Cardiac muscle cell (in vitro differentiated cells and primary cell): Measurements from ENCODE around the gene C20orf144. TPM values are rescaled to one million over a fixed set of nuclear protein-coding genes. Genes with fewer than 3 reads are reported as not detected.
"Not testable (repeated sequence)": the region's sequence is repeated elsewhere in the genome, so short reads cannot be mapped to it uniquely, and the experiment has no call there.

Source experiments
- DNase-seq, 2 donors: peaks; one replicate each; pipeline versions ENCODE4 v3.0.0 to v3.0.0-alpha.2; 2010 to 2017; ENCODE audit warnings: low read depth in 1 of 2, low spot score in 1 of 2
- H3K27ac ChIP-seq: fragments of 200-600 bp; sonication (generic); 2 replicates; pipeline ENCODE4 v1.5.1; 2016
- H3K27me3 ChIP-seq: fragments of 200-600 bp; sonication (generic); 2 replicates; pipeline ENCODE4 v1.6.0; 2016; ENCODE audit warnings: control low read depth
- H3K36me3 ChIP-seq: fragments of 200-600 bp; sonication (generic); 2 replicates; pipeline ENCODE4 v1.5.1; 2016; ENCODE audit warnings: control low read depth
- H3K4me1 ChIP-seq: fragments of 200-600 bp; sonication (generic); 2 replicates; pipeline ENCODE4 v1.8.1; 2017; ENCODE audit warnings: low read depth, mild to moderate bottlenecking, mixed run types
- H3K4me3 ChIP-seq: fragments of 200-600 bp; sonication (generic); 2 replicates; pipeline ENCODE4 v1.5.1; 2016; ENCODE audit warnings: mild to moderate bottlenecking
- H3K9me3 ChIP-seq: fragments of 200-600 bp; sonication (generic); 2 replicates; pipeline ENCODE4 v1.5.1; 2017; ENCODE audit warnings: low read depth, mild to moderate bottlenecking, control low read depth
- polyA plus RNA-seq: library from polyadenylated mRNA; unstranded; fragments of >200 nt; fragmentation: Nextera tagmentation; extraction: Ambion mirVana; gene quantifications from 2 replicates; pipeline ENCODE4 v1.2.1, GENCODE V29; 2016
- total RNA-seq: library from RNA; depleted of rRNA; stranded (reverse); fragments of >200 nt; gene quantifications from 2 replicates; pipeline ENCODE4 v1.2.3, GENCODE V29; 2016
- TF ChIP-seq, protein P1 (sequence below): IDR thresholded peaks from 2 replicates; pipeline ENCODE4 v1.5.1; 2012; ENCODE audit warnings: low read depth, mild to moderate bottlenecking, low read length

C20orf144 gene
- total and polyA plus RNA-seq, 2 experiments from 2014 or later = 0.21 to 1.4 TPM

GRCh38 chr20:33693741-33694638, 31.9 kb downstream of the C20orf144 start:
- H3K4me3 ChIP-seq = no peak overlapping the region
- H3K27me3 ChIP-seq = no peaks in the 10 kb centered on the region
- no peak for DNase-seq
- no peaks in the 10 kb centered on the region for H3K9me3 ChIP-seq
- no peak overlapping the region for H3K27ac ChIP-seq
- H3K36me3 ChIP-seq = no peaks in the 10 kb centered on the region
- TF ChIP-seq, protein P1, sequence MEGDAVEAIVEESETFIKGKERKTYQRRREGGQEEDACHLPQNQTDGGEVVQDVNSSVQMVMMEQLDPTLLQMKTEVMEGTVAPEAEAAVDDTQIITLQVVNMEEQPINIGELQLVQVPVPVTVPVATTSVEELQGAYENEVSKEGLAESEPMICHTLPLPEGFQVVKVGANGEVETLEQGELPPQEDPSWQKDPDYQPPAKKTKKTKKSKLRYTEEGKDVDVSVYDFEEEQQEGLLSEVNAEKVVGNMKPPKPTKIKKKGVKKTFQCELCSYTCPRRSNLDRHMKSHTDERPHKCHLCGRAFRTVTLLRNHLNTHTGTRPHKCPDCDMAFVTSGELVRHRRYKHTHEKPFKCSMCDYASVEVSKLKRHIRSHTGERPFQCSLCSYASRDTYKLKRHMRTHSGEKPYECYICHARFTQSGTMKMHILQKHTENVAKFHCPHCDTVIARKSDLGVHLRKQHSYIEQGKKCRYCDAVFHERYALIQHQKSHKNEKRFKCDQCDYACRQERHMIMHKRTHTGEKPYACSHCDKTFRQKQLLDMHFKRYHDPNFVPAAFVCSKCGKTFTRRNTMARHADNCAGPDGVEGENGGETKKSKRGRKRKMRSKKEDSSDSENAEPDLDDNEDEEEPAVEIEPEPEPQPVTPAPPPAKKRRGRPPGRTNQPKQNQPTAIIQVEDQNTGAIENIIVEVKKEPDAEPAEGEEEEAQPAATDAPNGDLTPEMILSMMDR = no peak
- peaks cover 17% of the 10 kb centered on the region for H3K4me1 ChIP-seq

GRCh38 chr20:33694639-33695012, 32.5 kb downstream of the C20orf144 start:
- TF ChIP-seq, protein P1 = no peak
- Histone ChIP-seq H3K4me1 (peaks cover 17% of the 10 kb centered on the region), H3K36me3 (no peaks in the 10 kb centered on the region), H3K9me3 (no peaks in the 10 kb centered on the region), H3K27me3 (no peaks in the 10 kb centered on the region), H3K4me3 (no peak overlapping the region), H3K27ac (no peak overlapping the region)
- no peak for DNase-seq

GRCh38 chr20:33696448-33696847, 34.3 kb downstream of the C20orf144 start:
- Histone ChIP-seq H3K36me3 (no peaks in the 10 kb centered on the region), H3K4me1 (peaks cover 13% of the 10 kb centered on the region), H3K27ac (no peak overlapping the region), H3K9me3 (no peaks in the 10 kb centered on the region), H3K4me3 (no peak overlapping the region), H3K27me3 (no peaks in the 10 kb centered on the region)
- TF ChIP-seq, protein P1 = no peak
- DNase-seq = no peak

DNA sequence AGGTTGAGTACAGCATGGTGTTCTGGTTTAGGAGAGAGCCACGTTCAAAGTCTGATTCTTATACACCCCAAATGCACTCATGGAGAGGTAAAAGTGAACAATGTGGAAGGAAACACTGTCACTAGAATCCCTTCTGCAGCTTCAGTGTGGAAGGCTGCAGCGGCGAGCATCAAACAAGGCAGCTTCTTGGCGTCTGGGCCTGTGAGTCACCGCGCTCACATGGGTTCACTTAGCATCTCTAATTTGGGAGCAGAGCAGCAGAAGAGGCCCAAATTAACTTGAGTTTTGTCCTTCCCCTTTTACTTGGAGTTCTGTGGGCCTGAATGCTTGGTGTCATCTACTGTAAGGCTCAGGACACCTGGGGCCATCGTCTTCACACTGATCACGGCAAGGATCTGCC, 35.0 kb downstream of the C20orf144 start:
- Histone ChIP-seq H3K9me3 (no peaks in the 10 kb centered on the region), H3K27ac (no peak overlapping the region), H3K27me3 (no peaks in the 10 kb centered on the region), H3K36me3 (no peaks in the 10 kb centered on the region), H3K4me3 (no peak overlapping the region), H3K4me1 (peaks cover 13% of the 10 kb centered on the region)
- peak in 1 of 2 donors; percentile 73 for DNase-seq
- TF ChIP-seq, protein P1 = no peak

GRCh38 chr20:33698966-33699365, 36.8 kb downstream of the C20orf144 start:
- not testable (repeated sequence) for H3K27ac ChIP-seq, H3K4me3 ChIP-seq, H3K36me3 ChIP-seq, DNase-seq, H3K4me1 ChIP-seq, H3K9me3 ChIP-seq, H3K27me3 ChIP-seq

- H3K27me3 ChIP-seq, H3K4me1 ChIP-seq, H3K27ac ChIP-seq, H3K9me3 ChIP-seq, H3K4me3 ChIP-seq, DNase-seq, H3K36me3 ChIP-seq: not testable (repeated sequence)
Measured at GRCh38 chr20:33700696-33701441, 38.7 kb downstream of the C20orf144 start.
